CD4-positive, alpha-beta T cell (primary cell): ENCODE measurements around the gene SCGB1C2. TPM values are rescaled to one million over a fixed set of nuclear protein-coding genes. Genes with fewer than 3 reads are reported as not detected.

ENCODE experiments used
- ATAC-seq: fragments of 200-7000 bp; cut with Tn5 transposase; one replicate; pipeline ENCODE4 v1.10.0; 2022; ENCODE audit warnings: mild to moderate bottlenecking; ENCODE audit not compliant: poor library complexity
- CTCF ChIA-PET: fragments of 350-600 bp; sonication (Branson Sonifier 250); formaldehyde crosslinking; loops from one replicate; lab custom pipeline; 2021; ENCODE audit warnings: antibody characterized with exemption, inconsistent platforms; lab: Charles Lee
- POLR2A ChIA-PET: fragments of 350-600 bp; sonication (Branson Sonifier 250); formaldehyde crosslinking; loops from one replicate; lab custom pipeline; 2021; ENCODE audit warnings: antibody characterized with exemption, inconsistent platforms; lab: Charles Lee
- DNase-seq, 14 experiments: peaks; one replicate each; pipeline ENCODE4 v3.0.0-alpha.2; 2013 to 2020; ENCODE audit warnings: mixed read lengths in 2 of 14
- H3K27ac ChIP-seq, 2 donors: one replicate each; pipeline versions ENCODE4 v1.5.1 to v1.7.0; 2013; ENCODE audit warnings: low read length in 2 of 2, low read depth in 1 of 2, mild to moderate bottlenecking in 1 of 2
- H3K27me3 ChIP-seq, 2 experiments: 1 replicate in 1 of 2; 2 replicates in 1 of 2; pipeline versions ENCODE4 v1.6.1 to v1.7.0; 2013; ENCODE audit warnings: low read length in 2 of 2, control low read depth in 1 of 2, mild to moderate bottlenecking in 1 of 2, moderate library complexity in 1 of 2; ENCODE audit not compliant: insufficient read depth in 2 of 2, control insufficient read depth in 1 of 2
- H3K36me3 ChIP-seq: one replicate; pipeline ENCODE4 v1.6.1; 2013; ENCODE audit warnings: low read length, control low read depth; ENCODE audit not compliant: insufficient read depth
- H3K4me1 ChIP-seq: one replicate; pipeline ENCODE4 v1.6.1; 2013; ENCODE audit warnings: low read length, control low read depth; ENCODE audit not compliant: insufficient read depth
- H3K4me3 ChIP-seq: one replicate; pipeline ENCODE4 v1.5.1; 2013; ENCODE audit warnings: mild to moderate bottlenecking, low read length, moderate library complexity
- H3K9me3 ChIP-seq, 2 experiments: 1 replicate in 1 of 2; 2 replicates in 1 of 2; pipeline versions ENCODE4 v1.6.1 to v1.7.0; 2013; ENCODE audit warnings: low read length in 2 of 2, mild to moderate bottlenecking in 2 of 2, control low read depth in 1 of 2, moderate library complexity in 1 of 2; ENCODE audit not compliant: control insufficient read depth in 1 of 2, insufficient read depth in 1 of 2
- H3K27ac Mint-ChIP-seq: one replicate; pipeline ENCODE4 v1.8.0; 2020; ENCODE audit warnings: mixed read lengths
- H3K27me3 Mint-ChIP-seq: one replicate; pipeline ENCODE4 v1.8.0; 2021; ENCODE audit warnings: mixed read lengths
- H3K36me3 Mint-ChIP-seq: one replicate; pipeline ENCODE4 v1.8.0; 2021; ENCODE audit warnings: low read depth, mixed read lengths
- H3K4me1 Mint-ChIP-seq: one replicate; pipeline ENCODE4 v1.8.0; 2021; ENCODE audit warnings: low read depth, mixed read lengths
- H3K4me3 Mint-ChIP-seq: one replicate; pipeline ENCODE4 v1.8.0; 2020; ENCODE audit warnings: mild to moderate bottlenecking, mixed read lengths
- H3K9me3 Mint-ChIP-seq: one replicate; pipeline ENCODE4 v1.8.0; 2020; ENCODE audit warnings: mixed read lengths
- CTCF ChIP-seq: fragments of 200-600 bp; IDR thresholded peaks from one replicate; pipeline ENCODE4 v1.8.0; 2022; ENCODE audit warnings: antibody characterized with exemption, mild to moderate bottlenecking
- intact Hi-C, 2 experiments: fragments of 100-400 bp; cut with DNase I in 1 of 2; cut with micrococcal nuclease in 1 of 2; formaldehyde crosslinking; loops; one replicate each; pipeline versions ENCODE4 v1.15.1 to v1.9.0; 2023 to 2025; cut with DNase I, micrococcal nuclease
- total RNA-seq, 174 experiments: library from RNA in 2 of 174; stranded (reverse) in 2 of 174; gene quantifications; one replicate each; pipeline ENCODE4 v1.2.3 and lab custom pipeline; 2021 to 2026

Gene SCGB1C2
- total RNA-seq, 2 experiments from 2014 or later = not detected

DNA sequence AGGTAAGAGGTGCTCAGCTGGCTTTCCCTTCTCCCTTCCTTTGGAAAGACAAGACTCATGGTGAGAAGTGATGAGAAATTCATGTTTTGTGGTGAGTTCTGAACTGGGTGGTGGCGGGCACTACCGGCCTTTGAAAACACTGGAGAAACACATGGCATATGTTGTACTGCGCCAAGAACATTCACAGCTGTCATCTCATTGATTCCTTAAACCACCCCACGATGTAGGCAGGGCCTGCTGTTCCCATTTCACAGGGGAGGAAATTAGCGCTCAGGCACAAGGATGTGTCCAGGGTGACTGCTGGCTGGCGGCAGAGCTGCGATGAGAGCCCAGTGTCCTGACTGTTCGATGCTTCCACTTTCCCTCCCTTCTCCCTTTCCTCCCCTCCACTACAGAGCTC, 45.7 kb downstream of the SCGB1C2 start:
- intact Hi-C loops = no loop called here
- H3K36me3 Mint-ChIP-seq = no peaks in the 10 kb centered on the region
- Histone ChIP-seq H3K4me1 (peaks cover 2% of the 10 kb centered on the region), H3K27ac (no peak overlapping the region), H3K36me3 (no peaks in the 10 kb centered on the region), H3K4me3 (no peak overlapping the region), H3K9me3 (peaks cover 0 to 17% of the 10 kb centered on the region in 2 experiments), H3K27me3 (peaks cover 27 to 51% of the 10 kb centered on the region in 2 experiments)
- DNase-seq = no peak
- TF ChIP-seq CTCF = no peak
- ATAC-seq = no peak
- ChIA-PET POLR2A (no interaction called here), CTCF (no interaction called here)
- no peak overlapping the region for H3K4me3 Mint-ChIP-seq
- no peaks in the 10 kb centered on the region for H3K9me3 Mint-ChIP-seq
- peaks cover 61% of the 10 kb centered on the region for H3K27me3 Mint-ChIP-seq
- H3K27ac Mint-ChIP-seq = no peak overlapping the region
- H3K4me1 Mint-ChIP-seq = no peaks in the 10 kb centered on the region

DNA sequence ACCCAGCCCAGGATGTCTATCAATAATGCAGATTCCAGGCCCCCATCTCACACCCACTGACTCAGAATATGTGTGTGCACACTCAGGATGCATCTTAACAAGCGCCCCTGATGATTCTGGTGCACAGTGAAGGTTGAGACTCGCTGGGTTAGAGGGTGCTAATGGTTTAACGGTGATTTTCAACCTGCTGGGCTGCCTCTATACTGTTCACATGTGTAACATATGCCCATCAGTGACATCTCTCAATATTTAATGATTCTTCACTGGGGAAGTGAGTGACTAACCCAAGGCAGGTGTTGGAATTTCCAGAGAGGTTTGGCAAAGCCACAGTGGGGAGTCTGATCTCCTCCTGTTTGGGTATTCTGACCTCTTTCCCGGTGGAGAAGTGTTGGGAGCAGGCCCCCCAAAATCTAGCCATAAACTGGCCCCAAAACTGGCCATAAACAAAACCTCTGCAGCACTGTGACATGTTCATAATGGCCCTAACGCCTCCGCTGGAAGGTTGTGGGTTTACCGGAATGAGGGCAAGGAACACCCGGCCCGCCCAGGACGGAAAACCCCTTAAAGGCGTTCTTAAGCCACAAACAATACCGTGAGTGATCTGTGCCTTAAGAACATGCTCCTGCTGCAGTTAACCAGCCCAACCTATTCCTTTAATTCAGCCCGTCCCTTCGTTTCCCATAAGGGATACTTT, 48.2 kb downstream of the SCGB1C2 start:
- Mint-ChIP-seq H3K4me1 (no peaks in the 10 kb centered on the region), H3K27ac (no peak overlapping the region), H3K9me3 (no peaks in the 10 kb centered on the region), H3K4me3 (no peak overlapping the region), H3K36me3 (no peaks in the 10 kb centered on the region), H3K27me3 (peaks cover 53% of the 10 kb centered on the region)
- Histone ChIP-seq H3K27ac (no peak overlapping the region), H3K4me3 (no peak overlapping the region), H3K36me3 (no peaks in the 10 kb centered on the region), H3K4me1 (peaks cover 2% of the 10 kb centered on the region), H3K9me3 (peaks cover 0 to 6% of the 10 kb centered on the region in 2 experiments), H3K27me3 (peaks cover 17 to 29% of the 10 kb centered on the region in 2 experiments)
- ATAC-seq (no peak), DNase-seq (peak in 2 of 14 experiments; percentile 15 to 45)
- ChIA-PET POLR2A (no interaction called here), CTCF (no interaction called here)
- TF ChIP-seq CTCF = no peak
- intact Hi-C loops = no loop called here

DNA sequence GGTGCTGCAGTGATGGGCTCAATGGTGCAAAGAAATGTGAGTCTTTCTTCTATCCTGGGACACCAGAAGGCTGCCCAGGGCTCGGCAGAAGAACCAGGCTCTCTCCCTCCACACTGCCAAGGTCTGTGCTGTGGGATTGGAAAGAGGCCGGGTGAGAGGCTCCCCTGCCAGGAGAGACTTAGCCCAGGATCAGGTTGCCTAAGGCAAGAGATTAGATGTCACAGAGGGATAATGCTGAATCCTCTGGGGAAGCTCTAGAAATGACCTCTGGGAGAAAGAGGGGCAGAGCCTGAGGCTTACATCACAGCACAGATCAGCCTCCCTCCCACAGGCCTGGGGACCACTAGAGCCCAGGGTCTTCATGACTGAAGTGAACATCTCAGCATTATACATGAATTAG, 49.8 kb downstream of the SCGB1C2 start:
- H3K4me1 Mint-ChIP-seq = no peaks in the 10 kb centered on the region
- no peak for TF ChIP-seq CTCF
- POLR2A ChIA-PET = interaction anchor here (0.5 kb wide), 1 partner anchor 12 kb away, joined by 3 read pairs; no protein-coding TSS in a partner anchor
- no peak overlapping the region for H3K27ac Mint-ChIP-seq
- ATAC-seq = no peak
- no peak overlapping the region for H3K27ac ChIP-seq
- no peak overlapping the region for H3K4me3 ChIP-seq
- no peak overlapping the region for H3K4me3 Mint-ChIP-seq
- no peaks in the 10 kb centered on the region for H3K36me3 ChIP-seq
- no peaks in the 10 kb centered on the region for H3K9me3 Mint-ChIP-seq
- DNase-seq = no peak
- no peaks in the 10 kb centered on the region for H3K36me3 Mint-ChIP-seq
- H3K27me3 Mint-ChIP-seq = peaks cover 49% of the 10 kb centered on the region
- H3K27me3 ChIP-seq = peaks cover 14 to 24% of the 10 kb centered on the region in 2 experiments
- intact Hi-C loops = no loop called here
- CTCF ChIA-PET = no interaction called here
- H3K9me3 ChIP-seq = peaks cover 0 to 5% of the 10 kb centered on the region in 2 experiments
- H3K4me1 ChIP-seq = peaks cover 2% of the 10 kb centered on the region

Other genes starting within 250 kb of the SCGB1C2 start
- gene DOC2B, start 44.1 kb downstream of the SCGB1C2 start, total RNA-seq = under 1 TPM; 0.08 to 0.34 TPM
- 1 to 10 TPM; 2.4 to 2.8 TPM for gene RPH3AL, start 215.2 kb downstream of the SCGB1C2 start, total RNA-seq